Activated naive CD8-positive, alpha-beta T cell treated with anti-CD3 and anti-CD28 coated beads, Interleukin-2, amount 10 ng/mL, durations not matched to agents 7 days and 5 days (primary cell): Measurements from ENCODE around the gene BICRA. TPM values are rescaled to one million over a fixed set of nuclear protein-coding genes. Genes with fewer than 3 reads are reported as not detected.
A peak's percentile ranks its signal among the peaks of the same experiment; 100 is the strongest.

Experiments
- ATAC-seq: fragments of 150-1000 bp; cut with Tn5 transposase; one replicate; pipeline ENCODE4 v1.10.0; 2021; ENCODE audit warnings: low read depth, moderate library complexity
- POLR2A ChIA-PET: fragments of 350-600 bp; sonication (Branson Sonifier 250); formaldehyde crosslinking; loops from one replicate; lab custom pipeline; 2021; ENCODE audit warnings: antibody characterized with exemption; lab: Charles Lee
- DNase-seq: peaks from one replicate; pipeline ENCODE4 v3.0.0; 2021
- H3K27ac Mint-ChIP-seq: one replicate; pipeline ENCODE4 v1.8.0; 2022; ENCODE audit warnings: mild to moderate bottlenecking, mixed read lengths
- H3K27me3 Mint-ChIP-seq: one replicate; pipeline ENCODE4 v1.8.0; 2022; ENCODE audit warnings: mild to moderate bottlenecking, moderate library complexity, mixed read lengths
- H3K36me3 Mint-ChIP-seq: one replicate; pipeline ENCODE4 v1.8.0; 2021; ENCODE audit warnings: mild to moderate bottlenecking, mixed read lengths
- H3K4me1 Mint-ChIP-seq: one replicate; pipeline ENCODE4 v1.8.0; 2021; ENCODE audit warnings: mixed read lengths
- H3K4me3 Mint-ChIP-seq: one replicate; pipeline ENCODE4 v1.8.0; 2022; ENCODE audit warnings: mild to moderate bottlenecking, moderate library complexity, mixed read lengths
- H3K9me3 Mint-ChIP-seq: one replicate; pipeline ENCODE4 v1.8.0; 2021; ENCODE audit warnings: mixed read lengths
- total RNA-seq, 2 experiments: library from RNA; stranded (reverse); gene quantifications; one replicate each; pipeline ENCODE4 v1.2.3, GENCODE V29; 2021

The BICRA gene
- total RNA-seq, 2 experiments from 2014 or later: 22.6 to 28.4 TPM

GRCh38 chr19:47681936-47682335, 73.0 kb downstream of the BICRA start:
- no peak overlapping the region for H3K27ac Mint-ChIP-seq
- no peaks in the 10 kb centered on the region for H3K27me3 Mint-ChIP-seq
- H3K36me3 Mint-ChIP-seq: peaks cover 10% of the 10 kb centered on the region
- POLR2A ChIA-PET: no interaction called here
- peaks cover 3% of the 10 kb centered on the region for H3K4me1 Mint-ChIP-seq
- ATAC-seq (no peak), DNase-seq (no peak)
- no peak overlapping the region for H3K4me3 Mint-ChIP-seq
- H3K9me3 Mint-ChIP-seq: no peaks in the 10 kb centered on the region

GRCh38 chr19:47682939-47683338, 74.0 kb downstream of the BICRA start:
- POLR2A ChIA-PET: no interaction called here
- Mint-ChIP-seq H3K27ac (no peak overlapping the region), H3K9me3 (no peaks in the 10 kb centered on the region), H3K4me3 (no peak overlapping the region), H3K27me3 (no peaks in the 10 kb centered on the region), H3K36me3 (peaks cover 7% of the 10 kb centered on the region), H3K4me1 (peaks cover 3% of the 10 kb centered on the region)
- DNase-seq (no peak), ATAC-seq (no peak)

- ATAC-seq (no peak), DNase-seq (no peak)
- Mint-ChIP-seq H3K4me1 (no peaks in the 10 kb centered on the region), H3K27ac (peak overlapping the region; percentile 32), H3K36me3 (peaks cover 7% of the 10 kb centered on the region), H3K9me3 (no peaks in the 10 kb centered on the region), H3K4me3 (no peak overlapping the region), H3K27me3 (no peaks in the 10 kb centered on the region)
- POLR2A ChIA-PET: no interaction called here
These were observed 77.9 kb downstream of the BICRA start for GRCh38 chr19:47686679-47687450.

GRCh38 chr19:47687906-47688305, 79.0 kb downstream of the BICRA start:
- H3K36me3 Mint-ChIP-seq: peaks cover 7% of the 10 kb centered on the region
- no peak overlapping the region for H3K4me3 Mint-ChIP-seq

GRCh38 chr19:47691090-47691489, 82.2 kb downstream of the BICRA start:
- no peaks in the 10 kb centered on the region for H3K4me1 Mint-ChIP-seq
- no peak overlapping the region for H3K4me3 Mint-ChIP-seq
- H3K9me3 Mint-ChIP-seq: no peaks in the 10 kb centered on the region
- no peaks in the 10 kb centered on the region for H3K27me3 Mint-ChIP-seq
- peaks cover 3% of the 10 kb centered on the region for H3K36me3 Mint-ChIP-seq
- POLR2A ChIA-PET: no interaction called here
- no peak for ATAC-seq
- no peak for DNase-seq
- H3K27ac Mint-ChIP-seq: no peak overlapping the region

More at GRCh38 chr19:47687906-47688305, 79.0 kb downstream of the BICRA start:
- Mint-ChIP-seq H3K27me3 (no peaks in the 10 kb centered on the region), H3K9me3 (no peaks in the 10 kb centered on the region), H3K27ac (no peak overlapping the region), H3K4me1 (no peaks in the 10 kb centered on the region)
- no peak for DNase-seq
- POLR2A ChIA-PET: no interaction called here
- ATAC-seq: no peak

GRCh38 chr19:47691782-47692181, 82.8 kb downstream of the BICRA start:
- ATAC-seq: no peak

GRCh38 chr19:47693489-47693888, 84.6 kb downstream of the BICRA start:
- no peaks in the 10 kb centered on the region for H3K9me3 Mint-ChIP-seq
- H3K27ac Mint-ChIP-seq: no peak overlapping the region
- DNase-seq: no peak
- ATAC-seq: no peak
- peaks cover 4% of the 10 kb centered on the region for H3K4me1 Mint-ChIP-seq
- H3K27me3 Mint-ChIP-seq: no peaks in the 10 kb centered on the region
- POLR2A ChIA-PET: no interaction called here
- H3K4me3 Mint-ChIP-seq: no peak overlapping the region
- H3K36me3 Mint-ChIP-seq: peaks cover 3% of the 10 kb centered on the region

More at GRCh38 chr19:47691782-47692181, 82.8 kb downstream of the BICRA start:
- Mint-ChIP-seq H3K4me1 (no peaks in the 10 kb centered on the region), H3K4me3 (no peak overlapping the region), H3K36me3 (peaks cover 3% of the 10 kb centered on the region), H3K27ac (no peak overlapping the region), H3K9me3 (no peaks in the 10 kb centered on the region), H3K27me3 (no peaks in the 10 kb centered on the region)
- no peak for DNase-seq
- POLR2A ChIA-PET: no interaction called here

GRCh38 chr19:47693903-47694302, 85.0 kb downstream of the BICRA start:
- H3K27ac Mint-ChIP-seq: no peak overlapping the region
- no peaks in the 10 kb centered on the region for H3K27me3 Mint-ChIP-seq
- DNase-seq (no peak), ATAC-seq (no peak)
- peaks cover 3% of the 10 kb centered on the region for H3K36me3 Mint-ChIP-seq
- no peaks in the 10 kb centered on the region for H3K9me3 Mint-ChIP-seq
- H3K4me3 Mint-ChIP-seq: no peak overlapping the region
- POLR2A ChIA-PET: no interaction called here
- peaks cover 4% of the 10 kb centered on the region for H3K4me1 Mint-ChIP-seq

- Mint-ChIP-seq H3K36me3 (peaks cover 3% of the 10 kb centered on the region), H3K9me3 (no peaks in the 10 kb centered on the region), H3K27me3 (no peaks in the 10 kb centered on the region), H3K27ac (no peak overlapping the region), H3K4me1 (peaks cover 4% of the 10 kb centered on the region), H3K4me3 (no peak overlapping the region)
- ATAC-seq: no peak
- POLR2A ChIA-PET: no interaction called here
- no peak for DNase-seq
These were observed 85.7 kb downstream of the BICRA start for GRCh38 chr19:47694466-47695273.

GRCh38 chr19:47695533-47696262, 86.8 kb downstream of the BICRA start:
- peak overlapping the region; percentile 19 for H3K27ac Mint-ChIP-seq
- peaks cover 3% of the 10 kb centered on the region for H3K36me3 Mint-ChIP-seq
- H3K9me3 Mint-ChIP-seq: no peaks in the 10 kb centered on the region
- POLR2A ChIA-PET: no interaction called here
- H3K4me3 Mint-ChIP-seq: no peak overlapping the region
- no peak for DNase-seq
- H3K4me1 Mint-ChIP-seq: peaks cover 4% of the 10 kb centered on the region
- no peaks in the 10 kb centered on the region for H3K27me3 Mint-ChIP-seq
- no peak for ATAC-seq

- peaks cover 4% of the 10 kb centered on the region for H3K4me1 Mint-ChIP-seq
- no peaks in the 10 kb centered on the region for H3K27me3 Mint-ChIP-seq
- no peak overlapping the region for H3K27ac Mint-ChIP-seq
- H3K9me3 Mint-ChIP-seq: no peaks in the 10 kb centered on the region
- DNase-seq (no peak), ATAC-seq (no peak)
- no peaks in the 10 kb centered on the region for H3K36me3 Mint-ChIP-seq
- no peak overlapping the region for H3K4me3 Mint-ChIP-seq
- POLR2A ChIA-PET: no interaction called here
These were observed 87.7 kb downstream of the BICRA start for GRCh38 chr19:47696635-47697034.

GRCh38 chr19:47697863-47698609, 89.1 kb downstream of the BICRA start:
- no peaks in the 10 kb centered on the region for H3K9me3 Mint-ChIP-seq

More at GRCh38 chr19:47697863-47698609, 89.1 kb downstream of the BICRA start:
- Mint-ChIP-seq H3K27ac (peak overlapping the region; percentile 25), H3K27me3 (no peaks in the 10 kb centered on the region), H3K4me3 (no peak overlapping the region), H3K4me1 (peaks cover 4% of the 10 kb centered on the region), H3K36me3 (peaks cover 2% of the 10 kb centered on the region)
- DNase-seq (peak; percentile 72), ATAC-seq (peak; percentile 56)
- POLR2A ChIA-PET: interaction anchor here (1.3 to 1.4 kb wide), 2 partner anchors 253 to 259 kb away, joined by 3 read pairs; no protein-coding TSS in a partner anchor
